IPS-18a (cell line): ENCODE measurements around the gene CD200R1.
A peak's percentile ranks its signal among the peaks of the same experiment; 100 is the strongest.

ENCODE experiments used
- H3K27ac ChIP-seq: one replicate; pipeline ENCODE4 v1.5.1; 2013; ENCODE audit warnings: low read length
- H3K27me3 ChIP-seq: one replicate; pipeline ENCODE4 v1.6.1; 2013; ENCODE audit warnings: mild to moderate bottlenecking, low read length; ENCODE audit not compliant: control insufficient read depth, insufficient read depth
- H3K36me3 ChIP-seq: one replicate; pipeline ENCODE4 v1.6.1; 2013; ENCODE audit warnings: low read depth, low read length; ENCODE audit not compliant: control insufficient read depth
- H3K4me1 ChIP-seq: one replicate; pipeline ENCODE4 v1.6.1; 2013; ENCODE audit warnings: low read depth, low read length; ENCODE audit not compliant: control insufficient read depth
- H3K4me3 ChIP-seq: one replicate; pipeline ENCODE4 v1.5.1; 2013; ENCODE audit warnings: low read length
- H3K9ac ChIP-seq: one replicate; pipeline ENCODE4 v1.6.1; 2013; ENCODE audit warnings: mild to moderate bottlenecking, low read length, moderate library complexity
- H3K9me3 ChIP-seq: one replicate; pipeline ENCODE4 v1.6.1; 2013; ENCODE audit warnings: low read depth, low read length; ENCODE audit not compliant: control insufficient read depth

The CD200R1 gene

GRCh38 chr3:112974894-112975293 lies at the start of gene CD200R1:
Gene CD200R1, minus strand, starts transcription at chr3:112975103. Its CDS starts 246 bp downstream, at chr3:112974857.
- H3K4me3 ChIP-seq: no peak within 1 kb of the TSS
- no peaks in the 10 kb centered on the region for H3K27me3 ChIP-seq
- no peak within 1 kb of the TSS for H3K9ac ChIP-seq
- H3K27ac ChIP-seq: no peak within 1 kb of the TSS
- H3K36me3 ChIP-seq: no peaks in the 10 kb centered on the region
- peaks cover 3% of the 10 kb centered on the region for H3K4me1 ChIP-seq
- no peaks in the 10 kb centered on the region for H3K9me3 ChIP-seq

- Histone ChIP-seq H3K9me3 (no peaks in the 10 kb centered on the region), H3K4me3 (no peak overlapping the region), H3K27ac (no peak overlapping the region), H3K36me3 (peaks cover 3% of the 10 kb centered on the region), H3K4me1 (peaks cover 4% of the 10 kb centered on the region), H3K27me3 (peaks cover 10% of the 10 kb centered on the region), H3K9ac (no peak overlapping the region)
These were observed 46.6 kb upstream of the CD200R1 start for GRCh38 chr3:113021471-113021870.

GRCh38 chr3:113019182-113020137 lies 44.6 kb upstream of the CD200R1 start:
- Histone ChIP-seq H3K9ac (peak overlapping the region; percentile 82), H3K27me3 (peaks cover 10% of the 10 kb centered on the region), H3K4me3 (peak overlapping the region; percentile 94), H3K9me3 (no peaks in the 10 kb centered on the region), H3K4me1 (peaks cover 4% of the 10 kb centered on the region), H3K27ac (peak overlapping the region; percentile 38), H3K36me3 (peaks cover 22% of the 10 kb centered on the region)

GRCh38 chr3:113018536-113019181 lies 43.8 kb upstream of the CD200R1 start:
- Histone ChIP-seq H3K27me3 (peaks cover 10% of the 10 kb centered on the region), H3K9me3 (no peaks in the 10 kb centered on the region), H3K4me3 (peak overlapping the region; percentile 94), H3K36me3 (peaks cover 26% of the 10 kb centered on the region), H3K9ac (peak overlapping the region; percentile 82), H3K27ac (peak overlapping the region; percentile 38), H3K4me1 (peaks cover 4% of the 10 kb centered on the region)

- H3K36me3 ChIP-seq: peaks cover 71% of the 10 kb centered on the region
- no peak overlapping the region for H3K4me3 ChIP-seq
- no peaks in the 10 kb centered on the region for H3K4me1 ChIP-seq
- no peak overlapping the region for H3K27ac ChIP-seq
- no peaks in the 10 kb centered on the region for H3K9me3 ChIP-seq
- no peak overlapping the region for H3K9ac ChIP-seq
- H3K27me3 ChIP-seq: no peaks in the 10 kb centered on the region
These were observed 38.7 kb upstream of the CD200R1 start for GRCh38 chr3:113013593-113013992.

GRCh38 chr3:113008117-113008516 lies 33.2 kb upstream of the CD200R1 start:
- Histone ChIP-seq H3K36me3 (peaks cover 92% of the 10 kb centered on the region), H3K9me3 (no peaks in the 10 kb centered on the region), H3K9ac (no peak overlapping the region), H3K27ac (no peak overlapping the region), H3K4me3 (no peak overlapping the region), H3K4me1 (no peaks in the 10 kb centered on the region), H3K27me3 (no peaks in the 10 kb centered on the region)

GRCh38 chr3:113006359-113007056 lies 31.6 kb upstream of the CD200R1 start:
- H3K36me3 ChIP-seq: peaks cover 79% of the 10 kb centered on the region
- no peak overlapping the region for H3K9ac ChIP-seq
- no peak overlapping the region for H3K27ac ChIP-seq
- no peaks in the 10 kb centered on the region for H3K4me1 ChIP-seq
- no peak overlapping the region for H3K4me3 ChIP-seq
- H3K27me3 ChIP-seq: no peaks in the 10 kb centered on the region
- H3K9me3 ChIP-seq: no peaks in the 10 kb centered on the region

- H3K4me1 ChIP-seq: no peaks in the 10 kb centered on the region
- H3K36me3 ChIP-seq: peaks cover 81% of the 10 kb centered on the region
- H3K27me3 ChIP-seq: no peaks in the 10 kb centered on the region
- H3K9ac ChIP-seq: no peak overlapping the region
- H3K27ac ChIP-seq: no peak overlapping the region
- H3K9me3 ChIP-seq: no peaks in the 10 kb centered on the region
- no peak overlapping the region for H3K4me3 ChIP-seq
These were observed 30.7 kb upstream of the CD200R1 start for GRCh38 chr3:113005611-113006010.

GRCh38 chr3:113002679-113003078 lies 27.8 kb upstream of the CD200R1 start:
- Histone ChIP-seq H3K4me3 (no peak overlapping the region), H3K9me3 (no peaks in the 10 kb centered on the region), H3K27ac (no peak overlapping the region), H3K9ac (no peak overlapping the region), H3K27me3 (no peaks in the 10 kb centered on the region), H3K4me1 (no peaks in the 10 kb centered on the region), H3K36me3 (peaks cover 72% of the 10 kb centered on the region)

- Histone ChIP-seq H3K36me3 (peaks cover 70% of the 10 kb centered on the region), H3K9ac (no peak overlapping the region), H3K4me3 (no peak overlapping the region), H3K27ac (no peak overlapping the region), H3K9me3 (no peaks in the 10 kb centered on the region), H3K27me3 (no peaks in the 10 kb centered on the region), H3K4me1 (no peaks in the 10 kb centered on the region)
These were observed 27.1 kb upstream of the CD200R1 start for GRCh38 chr3:113002037-113002436.

GRCh38 chr3:113000691-113001090 lies 25.8 kb upstream of the CD200R1 start:
- Histone ChIP-seq H3K27me3 (no peaks in the 10 kb centered on the region), H3K9me3 (no peaks in the 10 kb centered on the region), H3K36me3 (peaks cover 57% of the 10 kb centered on the region)

More at GRCh38 chr3:113000691-113001090, 25.8 kb upstream of the CD200R1 start:
- Histone ChIP-seq H3K4me1 (no peaks in the 10 kb centered on the region), H3K4me3 (no peak overlapping the region), H3K9ac (no peak overlapping the region), H3K27ac (no peak overlapping the region)
